Posterior vena cava (tissue), 2 donors: ENCODE measurements around the gene LTB. TPM values are rescaled to one million over a fixed set of nuclear protein-coding genes. Genes with fewer than 3 reads are reported as not detected.
"Not testable (repeated sequence)": the region's sequence is repeated elsewhere in the genome, so short reads cannot be mapped to it uniquely, and the experiment has no call there.

Experiments
- DNase-seq: peaks from one replicate; pipeline ENCODE4 v3.0.0-alpha.2; 2020; ENCODE audit warnings: low spot score
- intact Hi-C, 2 donors: fragments of 100-400 bp; cut with DNase I; formaldehyde crosslinking; loops; one replicate each; pipeline versions ENCODE4 v1.14.1 to v1.14.2; 2022 to 2023
- total RNA-seq, 2 donors: library from RNA; stranded (reverse); fragmentation: NEBNext Ultra II Directional; extraction: Animal tissue kit (Norgen Biotek cat#: 25700); gene quantifications; one replicate each; pipeline ENCODE4 v1.2.1, GENCODE V29; 2021
- donor health status: DM: yes; HTN: yes; CAD: no.
- donor health status: DM: yes; HTN: yes; CAD: no.

LTB gene
- total RNA-seq, 2 donors from 2014 or later, result 0.90 to 1.6 TPM

DNA sequence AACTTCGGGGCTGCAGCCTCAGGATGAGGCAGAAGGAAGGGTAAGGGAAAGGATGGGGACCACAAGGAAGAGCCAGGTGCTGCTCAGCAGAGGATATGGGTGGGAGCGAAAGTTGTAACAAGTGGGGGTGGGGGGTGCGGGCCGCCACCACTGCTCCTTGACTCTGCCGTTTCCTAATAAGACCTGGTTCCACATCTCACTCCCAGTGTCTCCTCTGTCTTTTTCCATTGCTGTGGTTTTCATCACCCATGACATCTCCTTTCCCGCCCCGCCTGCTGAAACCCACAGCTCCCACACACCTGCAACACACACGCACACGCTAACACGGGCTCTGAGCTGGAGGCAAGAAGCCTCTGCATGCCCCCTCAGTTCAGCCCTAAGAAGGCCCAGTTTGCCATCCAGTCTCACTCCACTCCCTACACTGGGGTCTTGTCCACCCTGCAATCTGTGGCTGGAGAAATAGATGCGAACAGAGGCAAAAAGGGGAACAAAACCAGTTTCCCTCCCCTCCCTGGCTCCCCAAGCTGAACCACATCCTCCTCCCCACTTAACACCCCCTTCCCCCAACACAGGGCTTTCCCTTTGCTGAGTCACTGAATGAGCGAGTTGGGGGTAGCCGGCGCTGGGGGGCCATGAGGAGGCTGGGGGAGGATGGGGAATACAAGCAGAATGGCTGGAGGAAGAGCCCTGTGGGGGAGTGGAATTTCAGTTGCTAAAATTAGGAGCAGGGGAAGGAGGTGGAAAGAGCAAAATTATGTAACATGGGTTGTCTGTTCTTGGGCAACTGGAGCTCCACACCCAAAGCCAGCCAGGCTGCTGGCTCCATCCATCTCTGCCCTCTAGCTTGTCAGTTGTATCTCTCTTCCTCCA, 23.4 kb downstream of the LTB start:
- no peak for DNase-seq
- intact Hi-C loops, result no loop called here

DNA sequence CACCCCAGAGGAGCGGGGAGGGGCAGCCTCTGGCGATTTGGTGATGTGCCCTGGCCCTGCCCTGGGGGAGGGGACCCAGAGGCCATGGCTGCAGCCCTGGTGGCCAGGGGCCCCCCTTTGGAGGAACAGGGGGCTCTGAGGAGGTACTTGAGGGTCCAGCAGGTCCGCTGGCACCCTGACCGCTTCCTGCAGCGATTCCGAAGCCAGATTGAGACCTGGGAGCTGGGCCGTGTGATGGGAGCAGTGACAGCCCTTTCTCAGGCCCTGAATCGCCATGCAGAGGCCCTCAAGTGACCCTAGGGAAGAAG, 24.0 kb downstream of the LTB start:
- intact Hi-C loops, result no loop called here
- DNase-seq, result no peak

DNA sequence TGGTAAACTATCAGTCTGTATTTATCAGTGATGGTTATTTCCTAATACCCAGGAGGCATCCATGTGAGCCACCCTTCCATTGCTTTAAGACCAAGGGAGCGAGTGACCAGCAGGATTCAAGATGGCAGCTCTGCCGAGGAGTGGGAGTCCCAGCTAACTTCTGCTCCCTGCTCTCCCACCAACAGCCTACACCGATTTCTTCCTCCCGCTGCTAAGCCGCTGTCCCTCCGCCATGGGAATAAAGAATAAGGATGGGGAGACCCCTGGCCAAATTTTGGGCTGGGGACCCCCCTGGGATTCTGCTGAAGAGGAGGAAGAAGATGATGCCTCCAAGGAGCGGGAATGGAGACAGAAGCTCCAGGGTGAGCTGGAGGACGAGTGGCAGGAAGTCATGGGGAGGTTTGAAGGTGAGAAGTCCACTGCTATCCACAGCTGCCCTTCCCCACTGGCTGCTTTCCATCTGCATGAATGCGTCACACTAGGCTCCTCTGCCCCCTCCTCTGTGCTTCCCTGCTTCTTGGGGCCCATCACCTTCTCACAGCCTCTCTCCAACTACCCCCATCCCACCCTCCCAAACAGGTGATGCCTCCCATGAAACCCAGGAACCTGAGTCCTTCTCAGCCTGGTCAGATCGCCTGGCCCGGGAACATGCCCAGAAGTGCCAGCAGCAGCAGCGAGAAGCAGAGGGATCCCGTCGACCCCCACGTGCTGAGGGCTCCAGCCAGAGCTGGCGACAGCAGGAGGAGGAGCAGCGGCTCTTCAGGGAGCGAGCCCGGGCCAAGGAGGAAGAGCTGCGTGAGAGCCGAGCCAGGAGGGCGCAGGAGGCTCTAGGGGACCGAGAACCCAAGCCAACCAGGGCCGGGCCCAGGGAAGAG, 24.5 kb downstream of the LTB start:
- DNase-seq, result no peak
- intact Hi-C loops, result no loop called here

DNA sequence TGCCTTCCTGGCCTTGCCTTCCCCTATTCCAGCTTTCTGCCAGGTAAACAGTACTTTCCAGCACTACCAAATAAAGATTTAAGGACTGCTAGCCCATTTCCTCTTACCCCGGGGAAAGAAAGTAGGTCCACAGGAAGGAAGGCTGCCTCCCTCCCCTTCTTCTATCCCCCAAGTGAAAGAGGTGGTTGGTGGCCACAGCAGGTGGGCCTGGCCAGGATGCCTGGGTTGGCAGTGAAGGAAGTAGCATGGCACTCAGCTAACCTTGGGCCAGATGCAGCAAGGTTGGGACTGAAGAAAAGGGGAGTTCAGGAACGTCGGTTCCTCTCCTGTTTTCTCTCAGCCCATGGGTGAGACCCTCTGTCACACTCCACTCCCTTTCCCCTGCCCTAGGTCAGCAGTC, 25.9 kb downstream of the LTB start:
- intact Hi-C loops, result no loop called here
- DNase-seq, result no peak

DNA sequence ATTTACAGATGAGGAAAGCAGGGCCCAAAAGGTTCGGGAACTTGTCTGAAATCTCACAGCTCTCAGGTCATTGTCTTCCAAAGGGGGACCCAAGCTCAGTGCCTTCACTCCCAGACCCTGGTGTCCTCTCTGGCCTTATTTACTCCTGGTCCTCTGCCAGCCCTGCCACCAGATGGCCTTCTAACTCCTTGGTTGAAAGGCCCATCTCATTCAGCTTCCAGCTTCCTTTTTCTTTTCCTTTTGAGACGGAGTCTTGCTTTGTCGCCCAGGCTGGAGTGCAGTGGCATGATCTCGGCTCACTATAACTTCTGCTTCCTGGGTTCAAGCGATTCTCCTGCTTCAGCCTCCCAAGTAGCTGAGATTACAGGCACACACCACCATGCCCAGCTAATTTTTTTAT, 30.9 kb downstream of the LTB start:
- intact Hi-C loops, DNase-seq: not testable (repeated sequence)

DNA sequence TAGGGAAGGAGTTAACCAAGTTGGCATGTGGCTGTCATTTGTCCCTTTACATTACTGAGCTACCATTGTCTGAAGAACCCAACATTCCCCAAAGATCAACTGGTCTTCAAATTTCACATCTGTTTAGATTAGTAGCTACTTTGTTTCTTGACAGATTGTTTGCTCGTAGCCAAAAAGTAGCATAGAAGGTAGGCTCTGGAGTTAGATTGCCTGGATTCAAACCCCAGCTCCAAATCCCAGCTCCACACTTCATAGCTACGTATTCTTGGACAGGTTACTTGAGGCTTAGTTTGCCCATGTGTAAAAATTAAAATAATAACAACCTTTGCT, 33.7 kb downstream of the LTB start:
- intact Hi-C loops, result loop anchor here in 1 of 2 donors (5.0 kb wide), 1 partner anchor 49 kb away; no protein-coding TSS in a partner anchor
- no peak for DNase-seq

DNA sequence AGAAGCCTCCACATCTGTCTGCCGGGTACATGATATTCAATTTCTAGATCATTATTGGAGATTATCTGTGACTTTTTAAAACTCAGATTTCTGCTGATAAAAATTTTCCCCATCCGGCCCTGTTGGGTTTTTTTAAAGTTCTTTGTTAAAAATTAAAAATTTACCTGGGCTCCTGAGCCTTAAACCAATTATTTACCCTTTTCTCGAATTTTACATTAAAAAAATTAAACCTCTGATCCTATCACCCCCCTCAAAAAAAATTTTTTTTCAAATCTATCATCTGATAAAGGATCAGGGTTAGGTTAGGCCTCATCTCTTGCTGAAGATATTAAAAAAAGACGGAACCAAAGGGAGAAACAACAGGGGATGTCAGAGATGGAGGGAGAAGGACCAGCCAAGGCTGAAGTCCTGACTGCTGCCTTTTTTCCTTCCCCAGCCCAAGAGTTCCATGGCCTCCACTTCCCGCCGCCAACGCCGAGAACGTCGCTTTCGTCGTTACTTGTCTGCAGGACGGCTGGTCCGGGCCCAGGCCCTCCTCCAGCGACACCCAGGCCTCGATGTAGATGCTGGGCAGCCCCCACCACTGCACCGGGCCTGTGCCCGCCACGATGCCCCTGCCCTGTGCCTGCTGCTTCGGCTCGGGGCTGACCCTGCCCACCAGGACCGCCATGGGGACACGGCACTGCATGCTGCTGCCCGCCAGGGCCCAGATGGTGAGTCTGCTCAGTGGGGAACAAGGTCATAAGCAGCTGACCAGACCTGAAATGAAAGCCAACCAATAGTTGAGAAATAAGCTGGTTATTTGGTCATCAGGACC, 34.3 kb downstream of the LTB start:
- DNase-seq, result no peak
- intact Hi-C loops, result loop anchor here in 1 of 2 donors (5.0 kb wide), 1 partner anchor 49 kb away; no protein-coding TSS in a partner anchor

DNA sequence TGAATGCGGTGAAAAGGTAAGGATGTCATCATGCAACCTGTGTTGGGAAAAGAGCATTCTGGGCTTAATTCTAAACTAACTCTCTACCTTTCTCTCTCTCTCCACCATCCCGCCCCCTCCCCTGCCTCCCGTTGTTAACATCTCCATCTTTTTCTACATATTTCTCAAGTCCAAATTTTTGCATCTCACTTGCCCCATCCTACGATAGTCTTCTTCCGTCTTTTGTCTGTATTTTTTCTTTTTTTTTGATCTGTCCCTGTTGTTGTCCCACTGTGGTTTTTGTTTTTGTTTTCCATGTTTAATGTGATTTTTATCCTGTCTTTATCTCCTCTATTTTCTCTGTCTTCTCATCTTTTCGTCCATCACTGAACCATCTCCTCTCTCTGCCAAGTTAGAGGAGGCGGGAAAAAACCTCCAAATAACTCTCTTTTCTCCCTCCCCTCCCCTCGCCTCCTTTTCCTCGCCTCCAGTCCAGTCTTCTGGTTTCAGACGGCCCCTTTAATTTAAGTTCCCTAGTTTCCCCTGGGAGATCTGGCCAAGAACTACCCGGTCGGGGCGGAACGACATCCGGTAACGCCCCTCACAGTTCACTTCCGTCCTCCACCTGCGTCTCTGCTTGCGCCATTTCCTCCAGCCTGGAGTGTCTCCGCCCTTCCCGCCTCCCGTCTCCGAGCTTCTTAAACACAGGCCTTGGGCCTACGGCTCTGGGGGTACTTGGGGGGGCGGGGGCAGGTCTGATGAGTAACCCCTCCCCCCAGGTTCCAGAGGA, 35.1 kb downstream of the LTB start, which contains the start of gene NFKBIL1:
Gene NFKBIL1 (plus strand): TSS at position 651 of the 769 bp plus-strand sequence. CDS start 87 bp downstream, at position 738.
- intact Hi-C loops, result loop anchor here (1.0 to 5.0 kb wide), 2 partner anchors 50 to 53 kb away; no protein-coding TSS in a partner anchor
- DNase-seq, result peak; percentile 98

DNA sequence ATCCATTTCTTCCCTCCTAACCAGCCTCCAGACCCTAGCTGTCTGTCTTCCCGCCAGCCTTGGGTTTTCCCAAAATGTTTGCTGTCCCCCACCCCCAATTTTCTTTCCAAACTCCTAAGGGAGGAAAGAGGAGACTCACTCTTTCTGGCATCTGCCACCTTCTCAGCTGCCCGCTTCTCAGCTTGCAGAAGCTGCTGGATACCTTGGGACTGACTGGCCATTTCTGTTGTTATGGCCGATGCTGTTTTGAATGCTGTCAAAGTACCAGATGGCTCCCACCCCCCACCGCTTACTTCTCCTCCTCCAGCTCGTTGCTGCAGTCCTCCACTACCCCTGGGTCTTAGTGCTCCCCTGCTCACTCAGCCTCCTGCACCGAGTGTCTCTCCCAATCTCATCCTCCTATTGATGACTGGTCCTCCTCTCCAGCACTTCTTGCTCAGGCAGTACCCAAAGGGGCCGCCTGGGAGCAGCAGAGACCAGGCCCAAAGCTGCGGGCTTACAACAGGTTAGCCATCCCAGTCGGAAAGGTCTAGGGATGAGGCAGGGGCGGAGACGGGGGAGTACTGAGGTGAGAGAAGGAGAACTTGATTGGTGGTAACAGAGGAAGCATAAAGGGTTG, 35.8 kb downstream of the LTB start, which contains the start of gene ATP6V1G2:
Gene ATP6V1G2 (minus strand): TSS at position 270 of the 619 bp plus-strand sequence. CDS start 49 bp downstream, at position 221.
- intact Hi-C loops, result loop anchor here (1.0 to 5.0 kb wide), 2 partner anchors 51 to 54 kb away; no protein-coding TSS in a partner anchor
- peak; percentile 95 for DNase-seq

DNA sequence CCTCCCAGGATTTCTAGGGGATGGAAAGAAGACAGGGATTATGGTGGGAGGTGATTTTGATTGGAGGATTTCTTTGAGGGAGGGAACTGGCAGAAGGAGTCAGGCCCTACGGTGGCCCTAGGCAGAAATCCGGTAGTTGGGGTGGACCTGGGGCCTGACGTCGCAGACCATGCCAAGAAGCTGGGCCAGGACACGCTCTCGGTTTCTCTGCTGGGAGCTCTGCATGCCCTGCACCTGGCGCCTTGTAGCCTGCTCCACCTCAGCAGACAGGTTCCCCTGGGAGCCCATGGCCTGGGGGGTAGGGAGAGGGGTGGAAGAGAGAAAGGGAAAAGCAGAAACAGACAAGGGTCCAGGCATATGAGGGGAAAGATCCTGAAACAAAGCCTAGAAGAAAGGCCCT, 36.9 kb downstream of the LTB start:
- no peak for DNase-seq
- intact Hi-C loops, result loop anchor here in 1 of 2 donors (5.0 kb wide), 1 partner anchor 52 kb away; no protein-coding TSS in a partner anchor

DNA sequence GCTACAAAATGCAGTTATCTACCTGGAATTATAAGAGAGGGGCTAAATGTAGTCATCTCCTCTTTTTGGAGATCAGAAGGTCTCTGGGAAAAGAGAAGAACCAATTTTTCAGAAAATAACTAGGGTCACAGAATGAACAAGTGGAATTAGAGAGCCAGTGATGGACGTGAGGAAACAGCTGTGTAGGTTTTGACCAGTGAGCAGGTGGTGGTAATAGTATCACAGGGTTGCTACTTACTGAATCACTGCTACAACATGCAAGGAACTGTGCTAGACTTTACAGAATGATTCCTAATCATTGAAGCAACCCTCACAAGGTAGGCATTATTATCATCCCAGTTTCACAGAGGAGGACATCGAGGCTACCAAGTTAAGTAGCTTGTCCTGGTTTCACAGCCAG, 37.5 kb downstream of the LTB start:
- DNase-seq, result no peak
- intact Hi-C loops, result loop anchor here in 1 of 2 donors (5.0 kb wide), 1 partner anchor 53 kb away; no protein-coding TSS in a partner anchor

DNA sequence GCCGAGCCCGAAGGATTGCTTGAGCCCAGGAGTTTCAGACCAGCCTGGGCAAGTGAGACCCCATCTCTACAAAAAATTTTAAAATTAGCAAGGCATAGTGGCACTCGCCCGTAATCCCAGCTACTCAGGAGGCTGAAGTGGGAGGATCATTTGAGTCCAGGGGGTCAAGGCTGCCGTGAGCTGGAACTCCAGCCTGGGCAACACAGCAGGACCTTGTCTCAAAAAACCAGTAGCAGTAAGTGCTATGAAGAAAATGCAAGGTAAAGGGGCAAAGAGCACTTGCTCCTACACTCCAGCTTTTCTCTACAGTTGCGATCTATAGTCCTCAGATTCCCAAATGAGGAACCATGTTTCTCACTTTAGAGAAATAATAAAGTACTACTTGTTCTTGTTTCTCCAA, 38.6 kb downstream of the LTB start:
- no peak for DNase-seq
- intact Hi-C loops, result no loop called here

DNA sequence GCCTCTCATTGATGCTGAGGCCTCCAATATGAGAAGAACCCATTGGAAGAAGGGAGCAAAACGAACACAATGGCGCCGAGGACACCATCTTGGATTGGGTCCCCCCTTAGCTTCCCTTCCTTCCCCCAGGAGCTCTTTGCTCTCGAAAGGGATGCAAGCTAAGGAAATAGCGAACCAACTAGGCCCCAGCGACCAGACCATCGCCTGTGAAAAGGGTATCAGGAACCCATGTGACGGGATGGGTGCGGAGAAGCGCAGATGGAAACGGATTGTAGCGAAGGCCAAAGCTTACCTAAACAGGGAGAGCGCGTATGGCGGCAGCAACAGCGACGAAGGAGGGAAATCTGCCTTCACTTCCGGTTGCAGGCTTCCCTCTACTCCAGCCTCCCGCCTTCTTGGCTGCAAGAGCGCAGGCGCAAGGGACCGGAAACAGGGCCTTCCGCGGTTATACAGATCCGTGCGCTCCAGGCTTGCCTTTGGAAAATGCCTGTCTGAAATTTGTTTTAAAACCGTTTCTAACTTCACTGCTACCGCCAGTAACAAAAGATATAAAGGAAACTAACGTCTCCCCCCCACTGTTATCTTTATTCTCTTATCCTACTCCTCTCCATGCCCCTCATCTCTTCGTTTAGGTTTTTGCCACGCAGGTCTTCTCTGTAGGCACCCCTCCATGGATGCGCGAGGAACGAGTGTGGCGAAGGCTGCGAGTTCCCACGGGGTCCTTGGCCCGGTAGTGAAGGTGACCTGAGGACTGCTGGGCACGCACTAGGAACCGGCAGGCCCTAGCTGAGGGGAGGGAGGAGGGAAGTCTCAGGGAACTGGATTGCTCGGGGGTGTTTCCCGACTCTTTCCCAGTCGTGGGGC, 40.3 kb downstream of the LTB start, which contains the start of gene DDX39B:
Gene DDX39B (minus strand): TSS at position 346 of the 864 bp plus-strand sequence. CDS start 1,471 bp downstream, outside the sequence.
- peak; percentile 99 for DNase-seq

DNA sequence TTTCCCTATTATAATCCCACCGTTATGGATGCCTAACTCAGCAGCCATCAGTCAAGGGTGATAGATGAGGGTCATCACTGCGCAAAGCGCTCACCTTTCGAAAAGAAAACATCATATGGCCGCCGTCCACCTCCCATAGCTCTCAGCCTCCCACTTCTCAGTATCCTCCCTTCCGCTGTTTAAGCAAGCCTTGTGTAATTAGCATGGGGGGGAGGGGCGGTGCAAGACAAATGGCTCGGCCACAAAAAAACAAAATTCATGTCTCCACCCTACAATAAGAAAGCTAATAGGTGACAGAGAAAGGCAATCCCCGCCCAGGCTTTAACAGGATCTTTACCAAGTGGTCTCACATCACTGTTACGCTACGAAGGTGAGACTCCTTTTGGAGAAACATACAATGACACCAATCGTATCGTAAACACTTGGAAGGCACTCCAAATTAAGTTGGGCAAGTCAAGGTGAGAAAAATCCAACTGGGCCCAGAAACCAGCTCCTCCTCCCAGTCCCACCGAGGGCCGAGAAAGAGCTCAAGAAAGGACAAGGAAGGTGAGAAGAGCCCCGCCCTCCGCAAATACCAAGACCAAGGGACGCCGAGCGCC, 41.1 kb downstream of the LTB start:
- peak; percentile 86 for DNase-seq
- intact Hi-C loops, result no loop called here

More for the DNA sequence above, 40.3 kb downstream of the LTB start, which contains the start of gene DDX39B:
- intact Hi-C loops, result no loop called here

DNA sequence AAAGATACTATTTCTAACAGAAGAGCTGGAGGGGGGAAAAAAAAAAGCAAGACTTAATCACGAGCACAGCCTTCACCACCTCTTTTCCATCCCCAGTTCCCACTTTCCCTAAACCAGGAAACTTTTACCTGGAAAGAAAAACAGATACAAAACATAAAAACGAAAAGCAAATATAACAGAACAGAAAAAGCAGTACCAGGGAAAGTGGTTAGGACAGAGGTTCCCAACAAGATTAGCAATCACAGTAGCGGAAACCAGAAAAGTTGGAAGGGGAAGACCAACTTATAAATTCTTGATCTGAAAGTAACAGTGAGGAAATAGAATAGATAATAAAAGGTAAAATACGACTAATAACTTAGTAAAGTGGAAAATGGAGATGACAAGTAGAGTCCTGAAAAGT, 41.6 kb downstream of the LTB start:
- intact Hi-C loops, result no loop called here
- DNase-seq, result no peak

DNA sequence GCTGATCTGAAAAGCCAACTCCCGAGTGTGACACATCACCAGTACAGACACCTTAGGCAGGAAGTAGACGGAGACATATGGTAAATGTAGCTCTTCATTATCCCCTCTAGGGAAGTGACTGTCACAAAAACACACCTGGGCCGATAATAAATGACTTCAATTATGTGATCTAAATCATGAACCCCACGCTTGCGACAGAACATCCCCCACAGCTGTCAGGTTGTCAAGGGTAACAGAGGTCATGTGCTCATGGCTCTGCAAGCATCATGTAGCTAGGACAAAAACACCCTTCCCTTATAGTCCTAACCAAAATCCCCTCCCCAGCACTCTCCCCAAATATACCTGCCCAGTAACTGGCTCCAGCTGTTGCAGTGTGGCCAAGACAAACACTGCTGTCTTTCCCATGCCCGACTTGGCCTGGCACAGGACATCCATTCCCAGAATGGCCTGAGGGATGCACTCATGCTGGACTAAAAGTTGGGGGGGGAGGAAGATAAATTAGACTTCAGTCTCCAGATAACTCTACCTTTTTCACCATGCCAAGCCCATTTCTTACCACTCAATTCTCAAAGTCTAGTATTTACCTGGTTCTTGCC, 43.3 kb downstream of the LTB start:
- no peak for DNase-seq
- intact Hi-C loops, result no loop called here
